ENCODE measurements around the gene NKIRAS1.
A peak's percentile ranks its signal among the peaks of the same experiment; 100 is the strongest.

The NKIRAS1 gene

DNA sequence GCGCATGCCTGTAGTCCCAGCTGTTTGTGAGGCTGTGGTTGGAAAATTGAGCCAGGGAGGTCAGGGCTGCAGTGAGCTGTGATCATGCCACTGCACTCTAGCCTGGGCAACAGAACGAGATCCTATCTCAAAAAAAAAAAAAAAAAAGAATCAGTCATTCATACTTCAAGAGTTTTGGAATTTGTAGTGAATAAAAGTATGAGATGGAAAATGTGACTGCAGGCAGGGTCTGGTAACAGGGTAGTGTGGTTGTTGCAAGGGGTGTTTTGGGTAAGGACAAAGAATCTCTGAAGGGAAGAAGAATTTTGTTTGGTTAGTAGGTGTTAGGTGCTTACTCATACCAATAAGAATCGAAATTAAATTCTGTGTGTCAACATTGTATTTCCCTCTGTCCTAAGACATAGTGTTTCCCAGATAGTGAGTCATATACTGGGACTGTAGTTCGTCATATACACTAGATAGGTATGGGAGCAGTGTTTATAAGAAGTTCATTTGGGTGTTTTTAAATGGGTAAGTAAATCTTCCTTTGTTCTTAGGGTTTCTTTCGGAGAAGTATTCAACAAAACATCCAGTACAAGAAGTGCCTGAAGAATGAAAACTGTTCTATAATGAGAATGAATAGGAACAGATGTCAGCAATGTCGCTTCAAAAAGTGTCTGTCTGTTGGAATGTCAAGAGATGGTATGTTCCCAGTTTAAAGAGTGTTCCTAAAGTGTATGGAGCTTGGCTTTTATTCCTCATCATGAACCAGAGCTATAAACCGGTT, 42.5 kb upstream of the NKIRAS1 start:
- peak; percentile 90 for DNase-seq (ENCODE audit: low read depth)
- no peak overlapping the region for H3K4me3 ChIP-seq (ENCODE audit: low read depth, low read length)
- no peak for TF ChIP-seq CTCF (IDR thresholded peaks at IDR 0.05; ENCODE audit: control insufficient read depth, extremely low read depth, insufficient read depth)

- peak; percentile 86 for DNase-seq (ENCODE audit: low read depth)
- H3K4me3 ChIP-seq (ENCODE audit: low read depth, low read length): no peak overlapping the region
- no peak for TF ChIP-seq CTCF (IDR thresholded peaks at IDR 0.05; ENCODE audit: control insufficient read depth, extremely low read depth, insufficient read depth)
These were observed 39.9 kb upstream of the NKIRAS1 start for GRCh38 chr3:23956701-23957100.

- H3K4me3 ChIP-seq (ENCODE audit: low read depth, low read length): no peak overlapping the region
- DNase-seq (ENCODE audit: low read depth): no peak
- TF ChIP-seq CTCF (IDR thresholded peaks at IDR 0.05; ENCODE audit: control insufficient read depth, extremely low read depth, insufficient read depth): no peak
These were observed 37.4 kb upstream of the NKIRAS1 start for GRCh38 chr3:23954144-23954543.

DNA sequence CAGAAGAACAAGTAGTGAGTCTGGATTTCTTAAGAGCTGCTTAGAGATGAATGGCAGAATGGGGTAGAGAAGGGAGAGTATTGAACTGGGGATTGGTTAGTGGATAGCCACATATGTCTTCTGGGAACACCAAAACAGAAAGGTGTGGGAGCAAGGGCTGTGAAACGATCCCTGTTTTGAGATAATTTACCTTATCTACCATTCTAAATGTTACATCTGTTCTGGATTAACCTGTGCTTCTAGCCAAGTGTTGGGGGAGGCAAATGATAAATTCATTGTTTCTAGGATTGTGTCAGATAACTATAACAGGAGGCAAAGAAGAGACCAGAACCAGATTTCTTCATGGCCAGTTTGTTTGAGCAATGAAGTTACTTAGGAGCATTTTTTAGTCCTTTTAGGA, 36.7 kb upstream of the NKIRAS1 start:
- no peak for TF ChIP-seq CTCF (IDR thresholded peaks at IDR 0.05; ENCODE audit: control insufficient read depth, extremely low read depth, insufficient read depth)
- H3K4me3 ChIP-seq (ENCODE audit: low read depth, low read length): no peak overlapping the region
- no peak for DNase-seq (ENCODE audit: low read depth)

- H3K4me3 ChIP-seq (ENCODE audit: low read depth, low read length): no peak overlapping the region
- DNase-seq (ENCODE audit: low read depth): no peak
- TF ChIP-seq CTCF (IDR thresholded peaks at IDR 0.05; ENCODE audit: control insufficient read depth, extremely low read depth, insufficient read depth): no peak
These were observed 35.9 kb upstream of the NKIRAS1 start for GRCh38 chr3:23952646-23953045.

DNA sequence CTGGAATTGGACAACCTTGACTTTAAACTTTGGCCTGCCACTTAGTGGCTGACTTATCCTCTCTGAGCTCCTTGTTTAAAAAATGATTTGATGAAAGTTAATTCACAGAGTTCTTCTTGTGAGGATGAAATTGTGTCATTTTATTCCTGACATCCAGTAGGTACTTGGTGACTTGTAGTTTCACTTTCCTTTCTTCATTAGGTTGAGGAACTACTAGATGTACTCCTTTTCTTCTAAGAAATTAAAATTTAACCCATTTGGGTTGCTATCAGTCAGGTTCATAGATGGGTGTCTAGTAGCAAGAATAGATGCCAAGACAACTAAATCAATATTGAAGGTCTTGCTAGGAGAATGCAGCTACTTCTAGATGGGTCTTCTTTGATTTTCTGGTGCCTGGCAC, 33.5 kb upstream of the NKIRAS1 start:
- no peak for TF ChIP-seq CTCF (IDR thresholded peaks at IDR 0.05; ENCODE audit: control insufficient read depth, extremely low read depth, insufficient read depth)
- no peak for DNase-seq (ENCODE audit: low read depth)
- no peak overlapping the region for H3K4me3 ChIP-seq (ENCODE audit: low read depth, low read length)

- no peak for DNase-seq (ENCODE audit: low read depth)
- H3K4me3 ChIP-seq (ENCODE audit: low read depth, low read length): no peak overlapping the region
- TF ChIP-seq CTCF (IDR thresholded peaks at IDR 0.05; ENCODE audit: control insufficient read depth, extremely low read depth, insufficient read depth): no peak
These were observed 33.0 kb upstream of the NKIRAS1 start for GRCh38 chr3:23949784-23950183.
